NCI-H2029 treated with DMSO at 0.1 percent for 48 hours (cell line): Measurements from ENCODE around the gene PREX1.

Experiments used
- DNase-seq: peaks from one replicate; lab custom pipeline; 2025; lab: John Stamatoyannopoulos, UW

Gene PREX1

GRCh38 chr20:48717680-48718223 lies 110.0 kb downstream of the PREX1 start:
- no peak for DNase-seq

GRCh38 chr20:48717095-48717672 lies 110.6 kb downstream of the PREX1 start:
- no peak for DNase-seq

GRCh38 chr20:48716541-48716940 lies 111.3 kb downstream of the PREX1 start:
- DNase-seq: no peak

- no peak for DNase-seq
Measured at GRCh38 chr20:48716086-48716485, 111.7 kb downstream of the PREX1 start.

DNA sequence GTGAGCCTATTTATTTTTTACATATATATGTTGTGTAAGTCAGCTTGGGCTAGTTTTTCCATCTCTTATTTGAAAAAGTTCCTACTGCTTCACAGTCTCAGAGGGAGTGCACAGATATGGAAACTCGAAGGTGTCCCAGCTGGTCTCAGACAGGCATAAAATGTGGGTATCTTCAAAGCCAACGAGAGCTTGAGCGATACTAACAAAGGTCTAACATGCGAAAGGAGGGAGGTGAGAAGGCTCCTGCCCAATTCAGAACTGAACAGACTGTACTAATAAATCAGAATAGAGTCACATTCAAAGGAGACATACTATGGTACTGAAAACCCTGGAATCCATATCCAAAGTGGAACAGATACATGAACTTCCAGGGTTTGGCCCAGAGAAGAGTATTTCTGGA lies 113.0 kb downstream of the PREX1 start:
- no peak for DNase-seq

DNA sequence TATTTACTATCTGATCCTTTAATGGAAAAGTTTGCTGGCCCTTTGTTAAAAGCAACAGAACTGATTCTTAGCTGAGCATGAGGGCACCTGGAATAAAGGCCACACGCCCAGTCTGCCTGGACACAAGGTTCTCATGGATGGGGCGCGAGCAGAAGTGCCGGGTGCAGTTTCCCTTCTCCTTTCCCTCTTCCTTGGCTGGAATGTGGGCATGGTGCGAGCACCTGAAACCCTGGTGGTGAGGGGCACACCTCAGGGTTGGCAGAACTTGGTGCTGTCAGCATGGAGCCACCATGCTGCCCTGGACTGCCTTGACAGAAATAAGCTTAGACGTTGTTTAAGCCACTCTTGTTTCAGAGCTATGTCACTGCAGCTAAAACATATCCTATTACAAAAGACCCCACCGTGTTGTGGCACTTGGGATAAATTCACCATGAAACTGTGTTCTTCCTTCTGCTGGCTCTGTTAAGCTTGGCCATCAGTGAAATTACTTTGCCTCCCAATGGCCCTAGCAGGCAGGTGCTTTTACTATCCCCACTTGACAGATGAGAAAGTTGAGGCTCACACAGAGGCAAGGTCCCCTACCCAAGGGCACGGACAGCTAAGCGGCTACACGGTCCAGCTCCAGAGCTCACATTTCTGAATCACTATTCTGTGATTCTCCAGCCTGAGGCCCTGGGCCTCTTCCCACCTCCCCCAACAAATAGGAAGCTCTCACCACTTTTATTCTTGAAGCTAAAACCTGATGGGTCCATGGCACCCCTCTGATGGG lies 115.9 kb downstream of the PREX1 start:
- DNase-seq: no peak

GRCh38 chr20:48711044-48711428 lies 116.8 kb downstream of the PREX1 start:
- DNase-seq: no peak

DNA sequence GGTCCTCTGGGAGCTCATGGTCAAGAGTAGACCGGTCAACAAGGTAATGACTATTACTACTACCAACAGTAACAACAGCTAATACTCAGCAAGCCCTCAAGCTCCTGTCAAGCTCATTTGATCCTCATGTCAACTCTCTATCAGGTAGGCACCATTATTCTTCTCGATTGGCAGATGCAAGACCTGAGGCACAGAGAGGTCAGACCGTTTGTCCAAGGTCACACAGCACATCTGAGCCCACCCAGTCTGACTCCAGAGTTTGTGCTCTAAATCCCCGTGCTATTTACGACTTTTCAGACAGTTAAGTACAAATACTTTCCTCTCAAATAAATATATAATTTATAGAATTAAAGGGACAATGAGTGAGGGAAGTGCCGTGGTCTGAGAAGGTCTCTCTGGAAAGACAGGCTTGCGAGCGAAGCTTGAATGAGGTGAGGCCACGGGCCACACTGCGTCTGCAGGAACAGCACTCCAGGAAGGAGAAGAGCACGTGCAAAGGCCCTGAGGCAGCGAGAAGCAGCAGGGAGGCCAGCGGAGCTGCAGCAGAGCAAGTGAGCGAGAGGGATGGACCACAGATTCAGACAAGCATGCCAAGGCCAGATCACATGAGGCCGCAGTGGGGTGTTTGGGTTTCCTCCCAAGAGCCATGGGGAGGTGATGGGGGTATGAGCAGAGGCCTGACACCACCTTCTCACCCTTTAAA lies 117.3 kb downstream of the PREX1 start:
- DNase-seq: no peak

- DNase-seq: no peak
Measured at GRCh38 chr20:48709744-48710143, 118.1 kb downstream of the PREX1 start.

GRCh38 chr20:48709058-48709691 lies 118.6 kb downstream of the PREX1 start:
- DNase-seq: no peak

GRCh38 chr20:48708630-48709029 lies 119.2 kb downstream of the PREX1 start:
- DNase-seq: no peak

DNA sequence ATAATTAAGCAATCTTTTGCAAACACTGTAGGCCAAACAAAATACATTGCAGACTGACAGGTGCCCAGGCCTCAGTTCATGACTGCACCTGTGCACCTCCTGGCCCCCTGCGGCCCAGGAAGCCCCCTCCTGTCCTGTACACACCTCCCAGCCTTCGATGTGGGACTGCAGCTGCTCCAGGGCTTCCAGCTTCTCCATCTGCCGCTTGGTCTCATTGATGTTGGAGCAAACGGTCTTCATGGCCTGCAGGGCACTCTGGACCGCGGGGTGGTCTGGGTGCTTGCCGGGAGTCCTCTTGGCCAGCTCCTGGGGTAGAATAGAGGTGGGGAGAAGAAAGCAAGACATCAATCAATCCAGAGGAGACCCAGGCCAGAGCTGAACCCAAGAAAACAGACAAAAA lies 119.7 kb downstream of the PREX1 start:
- DNase-seq: no peak

DNA sequence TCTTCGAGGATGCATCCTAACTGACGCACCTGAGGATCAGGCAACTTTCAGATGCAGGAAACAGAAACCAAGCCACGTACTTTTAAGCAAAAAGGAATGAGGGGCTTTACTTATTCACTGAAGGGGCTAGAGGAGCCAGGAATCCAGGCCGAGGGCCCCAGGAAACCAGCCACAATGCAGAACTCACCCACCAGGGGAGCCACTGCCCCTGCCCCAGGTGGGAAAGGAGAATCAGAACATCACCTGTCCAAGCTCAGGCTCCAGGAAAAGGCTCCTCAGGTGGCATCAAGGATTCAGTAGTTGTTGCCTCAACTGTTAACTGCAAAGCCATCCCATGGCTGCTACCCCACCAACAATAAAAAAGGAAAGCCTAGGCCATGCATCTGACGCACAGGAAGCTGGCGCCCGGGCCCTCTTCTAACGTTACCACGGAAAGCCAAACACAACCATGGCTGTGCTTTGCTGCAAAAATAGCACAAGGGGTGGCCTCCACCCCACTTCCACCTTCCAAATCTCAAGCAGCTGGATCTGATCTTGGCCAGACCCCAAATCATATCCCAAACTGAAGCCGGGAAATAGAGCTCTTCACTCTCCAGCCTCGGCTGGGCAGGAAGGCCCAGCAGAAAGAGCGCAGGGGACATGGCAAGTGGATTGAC lies 121.0 kb downstream of the PREX1 start:
- no peak for DNase-seq

DNA sequence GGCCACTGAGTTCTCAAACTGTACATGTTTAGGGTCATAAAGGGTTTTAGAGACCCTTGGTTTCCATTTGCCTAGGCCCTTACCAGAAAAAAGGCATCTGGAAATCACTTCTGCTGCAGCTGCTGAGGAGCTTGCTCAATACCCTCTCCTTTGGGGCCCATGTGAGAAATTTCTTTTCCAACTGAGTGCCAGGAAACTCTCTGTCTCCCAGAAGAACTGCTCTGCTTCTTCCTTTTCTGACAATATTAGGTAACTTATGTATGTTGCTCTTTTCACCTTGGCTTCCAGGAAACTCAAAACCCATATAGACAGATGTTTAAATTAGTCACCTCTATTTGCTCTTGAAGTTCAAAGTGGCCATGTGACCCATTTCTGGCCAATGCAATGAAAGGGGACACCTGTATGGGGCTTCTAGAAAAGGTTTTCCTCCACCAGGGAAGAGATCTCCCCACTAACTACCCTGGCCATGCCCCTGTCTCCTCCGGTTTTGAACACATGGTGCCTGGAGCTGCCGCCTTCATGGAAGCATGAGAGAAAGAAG lies 121.6 kb downstream of the PREX1 start:
- DNase-seq: no peak

DNA sequence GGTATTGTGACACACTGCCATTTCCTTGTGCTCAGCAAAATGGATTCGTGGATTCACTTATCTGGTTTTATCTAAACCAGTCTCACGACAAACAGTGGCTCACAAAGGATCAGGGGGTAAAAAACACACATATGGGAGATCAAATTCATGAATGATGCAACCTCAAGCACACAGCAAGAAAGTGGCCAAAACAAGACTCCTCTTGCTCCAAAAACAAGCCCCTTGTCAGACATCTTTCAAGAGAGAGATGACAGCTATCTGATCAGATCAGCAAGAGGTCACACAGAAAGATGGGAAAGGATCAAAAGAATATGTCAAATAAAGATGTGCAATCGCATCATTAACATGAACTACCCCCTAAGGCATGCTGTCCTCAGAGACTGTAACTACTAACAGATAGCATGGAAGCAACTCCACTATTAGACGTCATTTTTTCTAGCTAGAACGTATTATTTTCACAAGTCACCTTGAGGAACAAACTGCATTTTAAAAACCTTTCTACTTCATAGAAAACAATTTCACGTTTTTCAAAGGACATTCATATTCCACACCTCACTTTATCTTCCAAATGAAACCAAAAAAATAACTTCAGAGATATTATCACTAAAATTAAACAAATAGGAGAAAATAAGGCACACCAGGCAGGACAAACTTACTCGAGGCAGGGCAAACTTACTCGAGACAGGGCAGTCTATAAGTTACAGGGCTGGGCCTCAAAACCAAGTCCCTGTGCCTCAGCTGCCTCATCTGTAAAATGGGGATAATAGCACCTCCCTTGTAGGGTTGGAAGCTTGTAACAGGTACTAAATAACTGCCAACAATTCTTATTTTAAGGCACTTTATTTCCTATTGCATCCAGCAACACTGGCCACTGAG lies 122.3 kb downstream of the PREX1 start:
- no peak for DNase-seq

DNA sequence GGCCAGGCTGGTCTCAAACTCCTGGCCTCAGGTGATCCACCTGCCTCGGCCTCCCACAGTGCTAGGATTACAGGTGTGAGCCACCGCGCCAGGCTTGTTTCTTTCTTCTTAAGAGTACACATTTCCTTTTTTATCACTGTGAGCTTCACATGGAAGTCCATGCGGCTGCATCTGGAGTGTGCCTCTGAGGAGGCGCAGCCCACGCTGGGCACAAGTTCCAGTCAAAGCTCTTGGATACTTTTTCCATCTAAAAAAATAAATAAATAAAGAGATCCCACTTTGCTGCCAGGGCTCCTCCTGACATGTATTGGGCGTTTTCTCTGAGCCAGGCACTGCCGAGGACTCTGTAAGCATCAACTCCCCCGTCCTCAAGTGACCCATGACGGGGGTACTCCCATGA lies 123.0 kb downstream of the PREX1 start:
- DNase-seq: no peak

DNA sequence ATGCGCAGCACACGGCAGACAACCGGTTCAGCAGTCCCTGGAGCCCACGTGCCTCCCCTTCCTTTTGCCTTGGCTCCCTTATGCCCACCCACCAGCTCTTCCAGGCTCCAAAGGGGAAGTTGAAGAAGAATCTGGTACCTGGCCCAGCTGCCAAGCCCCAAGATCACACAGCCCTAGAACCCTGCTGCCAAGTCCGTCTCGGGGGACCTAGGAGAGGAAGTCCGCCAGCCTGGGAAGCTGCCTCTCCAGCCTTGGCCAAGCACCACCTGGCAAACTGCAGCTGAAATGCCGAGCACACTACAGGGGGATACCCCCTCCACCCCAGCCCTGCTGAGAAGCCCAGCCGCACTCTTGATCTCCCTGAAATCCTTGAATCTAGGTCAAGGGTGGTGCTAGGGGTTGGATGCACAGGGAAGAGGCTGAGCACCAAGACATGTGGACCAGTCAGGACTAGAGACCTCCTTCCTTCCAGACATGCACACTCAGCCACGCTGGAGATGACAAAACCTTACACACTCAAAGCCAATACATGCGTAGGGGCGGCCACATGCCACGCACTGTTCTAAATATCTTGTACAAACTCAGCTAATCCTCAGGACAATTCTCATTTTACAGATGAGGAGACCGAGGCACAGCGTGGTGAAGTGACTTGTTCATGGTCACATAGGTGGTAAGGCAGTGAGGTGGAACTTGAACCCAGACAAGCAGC lies 124.1 kb downstream of the PREX1 start:
- DNase-seq: no peak

GRCh38 chr20:48703107-48703506 lies 124.7 kb downstream of the PREX1 start:
- no peak for DNase-seq

GRCh38 chr20:48702455-48702913 lies 125.3 kb downstream of the PREX1 start:
- DNase-seq: no peak

DNA sequence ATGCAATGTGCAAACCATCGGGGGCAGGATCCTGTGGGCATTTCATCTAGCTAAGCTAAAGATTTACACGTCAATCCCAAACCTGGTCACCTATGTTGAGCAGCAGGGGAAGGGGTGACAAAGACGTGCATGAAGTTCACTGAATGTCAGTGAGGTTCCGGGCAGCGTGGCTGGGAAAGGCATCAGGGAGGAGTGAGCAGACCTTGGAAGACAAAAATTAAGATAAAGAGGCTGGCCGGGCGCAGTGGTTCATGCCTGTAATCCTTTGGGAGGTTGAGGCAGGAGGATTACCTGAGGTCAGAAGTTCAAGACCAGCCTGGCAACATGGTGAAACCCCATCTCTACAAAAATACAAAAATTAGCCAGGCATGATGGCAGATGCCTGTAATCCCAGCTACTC lies 126.1 kb downstream of the PREX1 start:
- DNase-seq: no peak
